ENCODE measurements around the gene P2RY14.

- no peak for TF ChIP-seq POLR2AphosphoS5 (IDR thresholded peaks at IDR 0.05)
- TF ChIP-seq POLR2A (IDR thresholded peaks at IDR 0.05), result no peak
- no peak for TF ChIP-seq EP300 (IDR thresholded peaks at IDR 0.05)
- no peak for TF ChIP-seq CTCF (IDR thresholded peaks at IDR 0.05)
These were observed 36.8 kb upstream of the P2RY14 start for GRCh38 chr3:151315136-151315535.

Measured in stomach (tissue), 4 donors.